ENCODE data around the gene ANGPTL4.

- no peak for TF ChIP-seq CTCF (conservative IDR thresholded peaks at IDR 0.05)
- TF ChIP-seq ZFX (IDR thresholded peaks at IDR 0.05) = no peak
These were observed 41.8 kb upstream of the ANGPTL4 start for GRCh38 chr19:8321986-8322637.

Measured in C4-2B (cell line).